HUES64 (cell line): ENCODE results near the gene MAP2K5.

Experiments
- H3K27ac ChIP-seq: 2 replicates; pipeline ENCODE4 v1.7.0; 2013; ENCODE audit warnings: low read depth, low read length, inconsistent platforms
- H3K27me3 ChIP-seq: 2 replicates; pipeline ENCODE4 v1.6.1; 2013; ENCODE audit warnings: mild to moderate bottlenecking, low read length; ENCODE audit not compliant: insufficient read depth
- H3K36me3 ChIP-seq: 2 replicates; pipeline ENCODE4 v1.6.1; 2013; ENCODE audit warnings: mild to moderate bottlenecking, low read length; ENCODE audit not compliant: insufficient read depth
- H3K4me1 ChIP-seq: 2 replicates; pipeline ENCODE4 v1.6.1; 2013; ENCODE audit warnings: mild to moderate bottlenecking, low read length, moderate library complexity; ENCODE audit not compliant: insufficient read depth
- H3K4me3 ChIP-seq: 2 replicates; pipeline ENCODE4 v1.5.1; 2013; ENCODE audit warnings: mild to moderate bottlenecking, low read length, moderate library complexity
- H3K9ac ChIP-seq: 2 replicates; pipeline ENCODE4 v1.6.1; 2013; ENCODE audit warnings: mild to moderate bottlenecking, low read depth, low read length
- H3K9me3 ChIP-seq: 2 replicates; pipeline ENCODE4 v1.6.1; 2013; ENCODE audit warnings: low read depth, low read length; ENCODE audit not compliant: insufficient read depth
- WGBS: fragments of 150-250, 120-280 bp; methylation state at CpG from one replicate; pipeline ENCODE4 v1.1.7; 2013; ENCODE audit warnings: missing lambda C conversion rate; 5-methylcytosine and 5-hydroxymethylcytosine counted together

Gene MAP2K5

GRCh38 chr15:67730135-67730534, 187.6 kb downstream of the MAP2K5 start:
- Histone ChIP-seq H3K27ac (no peak overlapping the region), H3K27me3 (no peaks in the 10 kb centered on the region)
- WGBS: 100% methylated on average over 1 of the region's 1 CpG

GRCh38 chr15:67731112-67731721, 188.7 kb downstream of the MAP2K5 start:
- Histone ChIP-seq H3K4me3 (no peak overlapping the region), H3K36me3 (no peaks in the 10 kb centered on the region), H3K9ac (no peak overlapping the region), H3K27me3 (no peaks in the 10 kb centered on the region), H3K4me1 (peaks cover 36% of the 10 kb centered on the region), H3K27ac (no peak overlapping the region; the same call in 1 of the 2 replicates), H3K9me3 (no peaks in the 10 kb centered on the region)
- 17% methylated on average over 2 of the region's 2 CpGs for WGBS

More at GRCh38 chr15:67730135-67730534, 187.6 kb downstream of the MAP2K5 start:
- Histone ChIP-seq H3K4me3 (no peak overlapping the region), H3K9ac (no peak overlapping the region), H3K36me3 (no peaks in the 10 kb centered on the region), H3K9me3 (no peaks in the 10 kb centered on the region), H3K4me1 (peaks cover 36% of the 10 kb centered on the region)

- no peaks in the 10 kb centered on the region for H3K36me3 ChIP-seq
- peaks cover 36% of the 10 kb centered on the region for H3K4me1 ChIP-seq
- no peak overlapping the region for H3K9ac ChIP-seq
- no peaks in the 10 kb centered on the region for H3K27me3 ChIP-seq
- H3K4me3 ChIP-seq: no peak overlapping the region
- no peak overlapping the region for H3K27ac ChIP-seq
- H3K9me3 ChIP-seq: no peaks in the 10 kb centered on the region
Observed at GRCh38 chr15:67732164-67732563, 189.7 kb downstream of the MAP2K5 start.

- 76% methylated on average over 14 of the region's 14 CpGs for WGBS
- no peak overlapping the region for H3K9ac ChIP-seq
- H3K27me3 ChIP-seq: no peaks in the 10 kb centered on the region
- peaks cover 36% of the 10 kb centered on the region for H3K4me1 ChIP-seq
- H3K27ac ChIP-seq: no peak overlapping the region
- H3K9me3 ChIP-seq: no peaks in the 10 kb centered on the region
- no peaks in the 10 kb centered on the region for H3K36me3 ChIP-seq
- no peak overlapping the region for H3K4me3 ChIP-seq
Observed at GRCh38 chr15:67732671-67733374, 190.3 kb downstream of the MAP2K5 start.

GRCh38 chr15:67735896-67736295, 193.4 kb downstream of the MAP2K5 start:
- Histone ChIP-seq H3K27ac (no peak overlapping the region), H3K9ac (no peak overlapping the region), H3K4me1 (peaks cover 30% of the 10 kb centered on the region), H3K36me3 (no peaks in the 10 kb centered on the region), H3K4me3 (no peak overlapping the region), H3K27me3 (no peaks in the 10 kb centered on the region), H3K9me3 (no peaks in the 10 kb centered on the region)
- 81% methylated on average over 1 of the region's 2 CpGs for whole genome bisulfite sequencing

- Histone ChIP-seq H3K27ac (no peak overlapping the region), H3K27me3 (no peaks in the 10 kb centered on the region), H3K9ac (no peak overlapping the region), H3K4me1 (peaks cover 22% of the 10 kb centered on the region), H3K36me3 (no peaks in the 10 kb centered on the region), H3K4me3 (no peak overlapping the region), H3K9me3 (no peaks in the 10 kb centered on the region)
- 95% methylated on average over 2 of the region's 2 CpGs for WGBS
Observed at GRCh38 chr15:67736810-67737209, 194.3 kb downstream of the MAP2K5 start.

GRCh38 chr15:67738056-67738455, 195.6 kb downstream of the MAP2K5 start:
- Histone ChIP-seq H3K4me1 (peaks cover 17% of the 10 kb centered on the region), H3K27ac (no peak overlapping the region), H3K9ac (no peak overlapping the region), H3K36me3 (no peaks in the 10 kb centered on the region), H3K9me3 (no peaks in the 10 kb centered on the region), H3K27me3 (no peaks in the 10 kb centered on the region), H3K4me3 (no peak overlapping the region)
- 70% methylated on average over 4 of the region's 4 CpGs for WGBS

GRCh38 chr15:67740405-67740804, 197.9 kb downstream of the MAP2K5 start:
- no peak overlapping the region for H3K27ac ChIP-seq
- H3K27me3 ChIP-seq: no peaks in the 10 kb centered on the region

GRCh38 chr15:67741308-67741707, 198.8 kb downstream of the MAP2K5 start:
- WGBS: 86% methylated on average over 2 of the region's 2 CpGs
- Histone ChIP-seq H3K27ac (no peak overlapping the region), H3K27me3 (no peaks in the 10 kb centered on the region), H3K36me3 (no peaks in the 10 kb centered on the region), H3K9me3 (no peaks in the 10 kb centered on the region), H3K4me3 (no peak overlapping the region), H3K9ac (no peak overlapping the region), H3K4me1 (peaks cover 6% of the 10 kb centered on the region)

More at GRCh38 chr15:67740405-67740804, 197.9 kb downstream of the MAP2K5 start:
- no peaks in the 10 kb centered on the region; the same call in 1 of the 2 replicates for H3K4me1 ChIP-seq
- no peaks in the 10 kb centered on the region for H3K36me3 ChIP-seq
- no peak overlapping the region for H3K9ac ChIP-seq
- no peaks in the 10 kb centered on the region for H3K9me3 ChIP-seq
- H3K4me3 ChIP-seq: no peak overlapping the region
- WGBS: 98% methylated on average over 3 of the region's 3 CpGs

- no peaks in the 10 kb centered on the region for H3K36me3 ChIP-seq
- no peaks in the 10 kb centered on the region for H3K9me3 ChIP-seq
- no peak overlapping the region for H3K9ac ChIP-seq
- H3K27ac ChIP-seq: no peak overlapping the region
- H3K4me1 ChIP-seq: peaks cover 14% of the 10 kb centered on the region
- no peak overlapping the region for H3K4me3 ChIP-seq
- no peaks in the 10 kb centered on the region for H3K27me3 ChIP-seq
Observed at GRCh38 chr15:67743558-67743957, 201.1 kb downstream of the MAP2K5 start.

GRCh38 chr15:67744331-67745072, 202.0 kb downstream of the MAP2K5 start:
- no peaks in the 10 kb centered on the region for H3K27me3 ChIP-seq
- H3K27ac ChIP-seq: no peak overlapping the region
- H3K4me1 ChIP-seq: peaks cover 14% of the 10 kb centered on the region
- no peaks in the 10 kb centered on the region for H3K9me3 ChIP-seq
- no CpG with 5 or more reads among the region's 1 CpG for WGBS
- H3K9ac ChIP-seq: no peak overlapping the region
- H3K36me3 ChIP-seq: no peaks in the 10 kb centered on the region
- H3K4me3 ChIP-seq: no peak overlapping the region
